Osteoblast (primary cell): ENCODE measurements around the gene SLC36A3. TPM values are rescaled to one million over a fixed set of nuclear protein-coding genes. Genes with fewer than 3 reads are reported as not detected.

Source experiments
- DNase-seq: peaks from one replicate; pipeline ENCODE4 v3.0.0; 2011; ENCODE audit warnings: low spot score, mixed read lengths; ENCODE audit not compliant: insufficient read length; ENCODE audit errors: missing footprints
- H2AFZ ChIP-seq: 2 replicates; pipeline ENCODE4 v1.6.0; 2011; ENCODE audit warnings: mild to moderate bottlenecking, low read length
- H3K27ac ChIP-seq: 2 replicates; pipeline ENCODE4 v1.5.1; 2011; ENCODE audit warnings: mild to moderate bottlenecking, low read depth, low read length, moderate library complexity
- H3K27me3 ChIP-seq: 2 replicates; pipeline ENCODE4 v1.6.0; 2012; ENCODE audit warnings: mild to moderate bottlenecking, control low read depth, inconsistent platforms, low read length, moderate library complexity; ENCODE audit not compliant: insufficient read depth
- H3K36me3 ChIP-seq: 2 replicates; pipeline ENCODE4 v1.5.1; 2011; ENCODE audit warnings: mild to moderate bottlenecking, low read length, control low read depth, moderate library complexity; ENCODE audit not compliant: insufficient read depth
- H3K4me1 ChIP-seq: 2 replicates; pipeline ENCODE4 v1.5.1; 2011; ENCODE audit warnings: mild to moderate bottlenecking, low read length, control low read depth, moderate library complexity; ENCODE audit not compliant: insufficient read depth
- H3K4me2 ChIP-seq: 2 replicates; pipeline ENCODE4 v1.6.0; 2011; ENCODE audit warnings: mild to moderate bottlenecking, low read length; ENCODE audit not compliant: insufficient read depth
- H3K4me3 ChIP-seq: fragments of 200-600 bp; sonication (generic); 3 replicates; pipeline ENCODE4 v1.5.1; 2012; ENCODE audit warnings: mild to moderate bottlenecking, low read length, inconsistent platforms; ENCODE audit not compliant: insufficient read depth
- H3K79me2 ChIP-seq: 2 replicates; pipeline ENCODE4 v1.6.0; 2012; ENCODE audit warnings: mild to moderate bottlenecking, low read length, control low read depth, inconsistent platforms; ENCODE audit not compliant: insufficient read depth
- H3K9me3 ChIP-seq: 2 replicates; pipeline ENCODE4 v1.5.1; 2011; ENCODE audit warnings: low read depth, low read length, control low read depth
- H4K20me1 ChIP-seq: 2 replicates; pipeline ENCODE4 v1.6.0; 2012; ENCODE audit warnings: mild to moderate bottlenecking, low read length, control low read depth; ENCODE audit not compliant: insufficient read depth
- total RNA-seq: library from RNA; depleted of rRNA; stranded (reverse); fragments of >200 nt; gene quantifications from 2 replicates; pipeline ENCODE4 v1.2.3, GENCODE V29; 2012
- TF ChIP-seq, protein P1 (sequence below): IDR thresholded peaks from 2 replicates; pipeline ENCODE4 v1.5.1; 2011; ENCODE audit warnings: mild to moderate bottlenecking, low read depth, low read length, moderate library complexity; ENCODE audit errors: extremely low read depth

Gene SLC36A3
- total RNA-seq, 1 donor: not detected

DNA sequence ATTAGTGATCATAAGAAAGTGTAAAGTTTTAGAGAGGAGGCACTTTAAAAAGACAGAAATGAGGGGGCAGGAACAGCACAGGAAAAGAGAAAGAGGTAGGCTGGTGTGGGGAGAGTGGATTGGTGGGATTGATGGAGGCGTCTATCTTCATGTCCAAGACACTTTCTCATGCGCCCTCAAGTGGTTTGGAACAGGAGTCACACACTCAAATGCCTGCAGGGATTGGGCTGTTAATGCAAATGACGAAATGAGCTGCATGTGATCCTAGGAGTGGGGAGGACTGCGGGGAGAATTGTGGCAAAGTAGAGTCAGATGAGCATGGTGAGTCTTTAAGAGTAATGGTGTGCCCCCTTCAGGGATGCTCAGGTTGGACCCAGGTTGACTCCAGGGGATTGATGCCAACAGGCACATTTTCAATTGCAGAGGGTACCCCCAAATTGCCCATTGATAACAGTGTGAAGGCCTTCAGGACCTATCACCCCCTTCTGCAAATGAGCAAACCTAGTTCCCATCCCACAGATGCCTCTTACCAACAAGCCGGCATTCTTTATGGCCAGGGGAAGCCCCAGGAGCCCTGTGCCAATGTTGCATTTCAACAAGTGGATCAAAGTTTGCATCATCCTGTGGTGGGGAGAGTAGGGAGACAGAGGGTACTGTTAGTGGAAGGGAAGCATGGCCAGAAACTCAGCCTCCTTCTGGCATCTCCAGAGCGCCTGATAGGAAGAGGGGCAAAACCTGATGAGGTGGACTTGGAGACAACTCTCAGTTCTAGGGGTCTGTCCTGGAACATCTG, 5.3 kb downstream of the SLC36A3 start:
- no peaks in the 10 kb centered on the region for H3K9me3 ChIP-seq
- H2AFZ ChIP-seq: no peak overlapping the region
- H3K4me1 ChIP-seq: no peaks in the 10 kb centered on the region
- no peaks in the 10 kb centered on the region for H3K79me2 ChIP-seq
- no peaks in the 10 kb centered on the region for H4K20me1 ChIP-seq
- no peaks in the 10 kb centered on the region for H3K36me3 ChIP-seq
- DNase-seq: peak; percentile 89
- no peak overlapping the region for H3K4me2 ChIP-seq
- H3K27ac ChIP-seq: no peak overlapping the region
- TF ChIP-seq, protein P1, sequence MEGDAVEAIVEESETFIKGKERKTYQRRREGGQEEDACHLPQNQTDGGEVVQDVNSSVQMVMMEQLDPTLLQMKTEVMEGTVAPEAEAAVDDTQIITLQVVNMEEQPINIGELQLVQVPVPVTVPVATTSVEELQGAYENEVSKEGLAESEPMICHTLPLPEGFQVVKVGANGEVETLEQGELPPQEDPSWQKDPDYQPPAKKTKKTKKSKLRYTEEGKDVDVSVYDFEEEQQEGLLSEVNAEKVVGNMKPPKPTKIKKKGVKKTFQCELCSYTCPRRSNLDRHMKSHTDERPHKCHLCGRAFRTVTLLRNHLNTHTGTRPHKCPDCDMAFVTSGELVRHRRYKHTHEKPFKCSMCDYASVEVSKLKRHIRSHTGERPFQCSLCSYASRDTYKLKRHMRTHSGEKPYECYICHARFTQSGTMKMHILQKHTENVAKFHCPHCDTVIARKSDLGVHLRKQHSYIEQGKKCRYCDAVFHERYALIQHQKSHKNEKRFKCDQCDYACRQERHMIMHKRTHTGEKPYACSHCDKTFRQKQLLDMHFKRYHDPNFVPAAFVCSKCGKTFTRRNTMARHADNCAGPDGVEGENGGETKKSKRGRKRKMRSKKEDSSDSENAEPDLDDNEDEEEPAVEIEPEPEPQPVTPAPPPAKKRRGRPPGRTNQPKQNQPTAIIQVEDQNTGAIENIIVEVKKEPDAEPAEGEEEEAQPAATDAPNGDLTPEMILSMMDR: peak; percentile 20
- H3K27me3 ChIP-seq: no peaks in the 10 kb centered on the region
- H3K4me3 ChIP-seq: no peak overlapping the region

- Histone ChIP-seq H2AFZ (no peak overlapping the region), H4K20me1 (no peaks in the 10 kb centered on the region), H3K4me2 (no peak overlapping the region), H3K27me3 (no peaks in the 10 kb centered on the region), H3K4me3 (no peak overlapping the region), H3K79me2 (no peaks in the 10 kb centered on the region), H3K9me3 (no peaks in the 10 kb centered on the region), H3K36me3 (no peaks in the 10 kb centered on the region), H3K4me1 (no peaks in the 10 kb centered on the region), H3K27ac (no peak overlapping the region)
- TF ChIP-seq, protein P1: no peak
- DNase-seq: no peak
These were observed 6.6 kb downstream of the SLC36A3 start for GRCh38 chr5:151296974-151297373.

- Histone ChIP-seq H3K4me1 (no peaks in the 10 kb centered on the region), H3K36me3 (no peaks in the 10 kb centered on the region), H3K79me2 (no peaks in the 10 kb centered on the region), H3K4me3 (no peak overlapping the region), H4K20me1 (no peaks in the 10 kb centered on the region), H3K27ac (no peak overlapping the region), H2AFZ (no peak overlapping the region), H3K27me3 (no peaks in the 10 kb centered on the region), H3K9me3 (no peaks in the 10 kb centered on the region), H3K4me2 (no peak overlapping the region)
- TF ChIP-seq, protein P1: no peak
- DNase-seq: no peak
These were observed 7.1 kb downstream of the SLC36A3 start for GRCh38 chr5:151296478-151296830.

DNA sequence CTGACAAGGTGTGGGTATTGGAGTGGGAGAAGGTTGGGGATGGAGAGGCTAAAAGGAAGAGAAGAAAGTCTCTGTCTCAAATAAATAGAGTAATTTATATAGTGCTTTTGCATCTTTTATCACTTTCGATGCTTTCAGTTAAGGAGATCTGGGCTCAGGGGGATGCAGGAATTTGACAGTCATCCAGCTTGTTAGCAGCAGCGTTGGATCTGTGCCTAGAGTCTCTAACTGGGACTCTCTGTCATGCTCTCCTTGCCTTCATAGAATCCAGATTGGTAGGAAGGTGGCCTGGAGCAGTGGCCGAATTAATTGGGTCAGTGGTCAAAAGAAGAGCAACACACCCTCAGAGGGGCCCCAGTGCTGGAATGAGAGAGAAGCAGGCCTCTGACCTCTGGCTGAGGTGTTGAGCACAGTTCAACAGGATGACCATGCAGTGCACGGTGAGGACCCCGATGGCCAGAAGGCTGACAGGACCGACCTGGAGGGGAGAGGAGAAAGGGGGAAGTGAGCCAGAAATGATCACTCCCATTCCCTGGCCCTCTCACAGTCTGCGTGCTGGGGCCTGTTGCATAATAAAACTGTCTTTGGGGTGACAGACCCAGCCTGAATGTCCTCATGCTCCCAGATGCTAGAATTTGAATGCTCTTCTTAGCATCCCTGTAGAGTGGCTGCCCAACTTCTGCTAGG, 7.6 kb downstream of the SLC36A3 start:
- no peak overlapping the region for H3K4me3 ChIP-seq
- H2AFZ ChIP-seq: no peak overlapping the region
- DNase-seq: no peak
- no peaks in the 10 kb centered on the region for H3K27me3 ChIP-seq
- H4K20me1 ChIP-seq: no peaks in the 10 kb centered on the region
- TF ChIP-seq, protein P1: no peak
- no peaks in the 10 kb centered on the region for H3K36me3 ChIP-seq
- no peak overlapping the region for H3K27ac ChIP-seq
- H3K4me2 ChIP-seq: no peak overlapping the region
- H3K9me3 ChIP-seq: no peaks in the 10 kb centered on the region
- H3K4me1 ChIP-seq: no peaks in the 10 kb centered on the region
- no peaks in the 10 kb centered on the region for H3K79me2 ChIP-seq
